Upper lobe of left lung (tissue), 6 donors: ENCODE data around the gene SEPTIN8. TPM values are rescaled to one million over a fixed set of nuclear protein-coding genes. Genes with fewer than 3 reads are reported as not detected.

Experiments
- ATAC-seq, 2 donors: fragments of 200-7000 bp; cut with Tn5 transposase; one replicate each; pipeline ENCODE4 v1.9.1; 2022; ENCODE audit warnings: mild to moderate bottlenecking in 2 of 2, moderate library complexity in 2 of 2; ENCODE audit not compliant: low FRiP score in 2 of 2
- DNase-seq, 2 donors: peaks; one replicate each; pipeline ENCODE4 v3.0.0-alpha.2; 2019 to 2020
- H3K27ac ChIP-seq, 4 donors: fragments of 200-600 bp; sonication (generic); one replicate each; pipeline ENCODE4 v1.5.1; 2016 to 2019
- H3K27me3 ChIP-seq, 4 donors: fragments of 200-600 bp; sonication (generic); one replicate each; pipeline ENCODE4 v1.5.1; 2017 to 2019
- H3K36me3 ChIP-seq, 4 donors: fragments of 200-600 bp; sonication (generic); one replicate each; pipeline ENCODE4 v1.5.1; 2016 to 2019
- H3K4me1 ChIP-seq, 4 donors: fragments of 200-600 bp; sonication (generic); one replicate each; pipeline ENCODE4 v1.5.1; 2018 to 2019
- H3K4me3 ChIP-seq, 4 donors: fragments of 200-600 bp; sonication (generic); one replicate each; pipeline ENCODE4 v1.5.1; 2017 to 2019; ENCODE audit warnings: mild to moderate bottlenecking in 2 of 4, moderate library complexity in 1 of 4
- H3K9me3 ChIP-seq, 4 donors: fragments of 200-600 bp; sonication (generic); one replicate each; pipeline ENCODE4 v1.5.1; 2018 to 2019
- CTCF ChIP-seq, 6 experiments: fragments of 450-650 bp in 4 of 6; fragments of 200-600 bp in 2 of 6; sonication (generic) in 2 of 6; IDR thresholded peaks; one replicate each; pipeline ENCODE4 v1.5.1; 2016 to 2019; ENCODE audit warnings: antibody characterized with exemption in 6 of 6
- EP300 ChIP-seq, 4 donors: sonication (generic); formaldehyde crosslinking; IDR thresholded peaks; one replicate each; pipeline ENCODE4 v1.5.1; 2017; ENCODE audit warnings: antibody characterized with exemption in 4 of 4, control low read depth in 2 of 4
- POLR2A ChIP-seq, 4 donors: fragments of 450-650 bp; IDR thresholded peaks; one replicate each; pipeline ENCODE4 v1.5.1; 2016 to 2017; ENCODE audit warnings: antibody characterized with exemption in 4 of 4, mild to moderate bottlenecking in 2 of 4
- POLR2AphosphoS5 ChIP-seq, 2 donors: sonication (generic); formaldehyde crosslinking; IDR thresholded peaks; one replicate each; pipeline ENCODE4 v1.5.1; 2017; ENCODE audit warnings: antibody characterized with exemption in 2 of 2
- WGBS, 2 donors: methylation state at CpG; one replicate each; pipeline ENCODE4 v1.1.5; 2017 to 2018; 5-methylcytosine and 5-hydroxymethylcytosine counted together
- total RNA-seq, 6 donors: library from RNA; depleted of rRNA in 4 of 6; stranded (reverse); fragments of >200 nt in 4 of 6; gene quantifications; one replicate each; pipeline versions ENCODE4 v1.1.0 to v1.2.1, GENCODE V29; 2016 to 2021
- donor health status: DM: no; HTN: no; CAD: no; lungs with moderate emphysema.
- donor health status: DM: no; HTN: yes; CAD: no; lungs with severe emphysema.

SEPTIN8 gene
- total RNA-seq, 6 donors from 2014 or later = 26.3 to 41.5 (median 31.5) TPM

GRCh38 chr5:132742626-132743025 lies 34.4 kb downstream of the SEPTIN8 start:
- Histone ChIP-seq H3K9me3 (no peaks in the 10 kb centered on the region), H3K4me1 (peaks cover 10 to 14% (median 12%) of the 10 kb centered on the region in 4 donors), H3K36me3 (no peaks in the 10 kb centered on the region), H3K4me3 (no peak overlapping the region), H3K27me3 (peaks cover 0 to 10% (median 7%) of the 10 kb centered on the region in 4 donors), H3K27ac (no peak overlapping the region)
- ATAC-seq = no peak
- DNase-seq = no peak
- TF ChIP-seq EP300 (IDR thresholded peaks at IDR 0.05) (no peak), CTCF (IDR thresholded peaks at IDR 0.05) (no peak), POLR2AphosphoS5 (IDR thresholded peaks at IDR 0.05) (no peak), POLR2A (IDR thresholded peaks at IDR 0.05) (no peak)
- 90 to 92% methylated on average over 5 of the region's 5 CpGs for WGBS, 2 donors

- peaks cover 5 to 11% (median 10%) of the 10 kb centered on the region in 4 donors for H3K4me1 ChIP-seq
- no peak for DNase-seq
- 92 to 95% methylated on average over 2 of the region's 2 CpGs for WGBS, 2 donors
- no peaks in the 10 kb centered on the region for H3K36me3 ChIP-seq
- H3K27ac ChIP-seq = no peak overlapping the region
- peaks cover 0 to 5% (median 3%) of the 10 kb centered on the region in 4 donors for H3K27me3 ChIP-seq
- no peak overlapping the region for H3K4me3 ChIP-seq
- no peaks in the 10 kb centered on the region for H3K9me3 ChIP-seq
- ATAC-seq = no peak
- TF ChIP-seq CTCF (IDR thresholded peaks at IDR 0.05) = no peak
- no peak for TF ChIP-seq POLR2AphosphoS5 (IDR thresholded peaks at IDR 0.05)
- no peak for TF ChIP-seq POLR2A (IDR thresholded peaks at IDR 0.05)
- no peak for TF ChIP-seq EP300 (IDR thresholded peaks at IDR 0.05)
These were observed 34.9 kb downstream of the SEPTIN8 start for GRCh38 chr5:132742158-132742557.

GRCh38 chr5:132739232-132739631 lies 37.8 kb downstream of the SEPTIN8 start:
- WGBS, 2 donors = 69 to 77% methylated on average over 1 of the region's 1 CpG
- TF ChIP-seq POLR2A (IDR thresholded peaks at IDR 0.05) (no peak), POLR2AphosphoS5 (IDR thresholded peaks at IDR 0.05) (no peak), EP300 (IDR thresholded peaks at IDR 0.05) (no peak), CTCF (IDR thresholded peaks at IDR 0.05) (no peak)
- H3K4me1 ChIP-seq = peaks cover 6 to 13% (median 10%) of the 10 kb centered on the region in 4 donors
- H3K4me3 ChIP-seq = no peak overlapping the region
- ATAC-seq (no peak), DNase-seq (no peak)
- H3K27ac ChIP-seq = no peak overlapping the region
- H3K36me3 ChIP-seq = no peaks in the 10 kb centered on the region
- H3K9me3 ChIP-seq = no peaks in the 10 kb centered on the region
- no peaks in the 10 kb centered on the region for H3K27me3 ChIP-seq

GRCh38 chr5:132737982-132738681 lies 38.9 kb downstream of the SEPTIN8 start:
- Histone ChIP-seq H3K4me1 (peaks cover 6 to 13% (median 10%) of the 10 kb centered on the region in 4 donors), H3K36me3 (peaks cover 0 to 3% (median 0%) of the 10 kb centered on the region in 4 donors), H3K9me3 (no peaks in the 10 kb centered on the region), H3K27me3 (no peaks in the 10 kb centered on the region), H3K4me3 (peak overlapping the region in 3 of 4 donors; percentile 72 to 91 (median 86)), H3K27ac (peak overlapping the region in 1 of 4 donors; percentile 59)
- DNase-seq (no peak), ATAC-seq (no peak)
- 63 to 71% methylated on average over 9 of the region's 9 CpGs for WGBS, 2 donors
- TF ChIP-seq EP300 (IDR thresholded peaks at IDR 0.05) = no peak
- no peak for TF ChIP-seq CTCF (IDR thresholded peaks at IDR 0.05)
- no peak for TF ChIP-seq POLR2A (IDR thresholded peaks at IDR 0.05)
- TF ChIP-seq POLR2AphosphoS5 (IDR thresholded peaks at IDR 0.05) = no peak
